Stimulated activated CD8-positive, alpha-beta memory T cell treated with anti-CD3 and anti-CD28 coated beads, Interleukin-12 subunit alpha, Interleukin-12 subunit beta, amount 100 ng/mL, for 4 hours (primary cell): ENCODE measurements around the gene ATG5.
"Not testable (repeated sequence)": the region's sequence is repeated elsewhere in the genome, so short reads cannot be mapped to it uniquely, and the experiment has no call there.

Experiments
- DNase-seq: peaks from one replicate; pipeline ENCODE4 v3.0.0-alpha.2; 2020; ENCODE audit warnings: low read depth

Gene ATG5

DNA sequence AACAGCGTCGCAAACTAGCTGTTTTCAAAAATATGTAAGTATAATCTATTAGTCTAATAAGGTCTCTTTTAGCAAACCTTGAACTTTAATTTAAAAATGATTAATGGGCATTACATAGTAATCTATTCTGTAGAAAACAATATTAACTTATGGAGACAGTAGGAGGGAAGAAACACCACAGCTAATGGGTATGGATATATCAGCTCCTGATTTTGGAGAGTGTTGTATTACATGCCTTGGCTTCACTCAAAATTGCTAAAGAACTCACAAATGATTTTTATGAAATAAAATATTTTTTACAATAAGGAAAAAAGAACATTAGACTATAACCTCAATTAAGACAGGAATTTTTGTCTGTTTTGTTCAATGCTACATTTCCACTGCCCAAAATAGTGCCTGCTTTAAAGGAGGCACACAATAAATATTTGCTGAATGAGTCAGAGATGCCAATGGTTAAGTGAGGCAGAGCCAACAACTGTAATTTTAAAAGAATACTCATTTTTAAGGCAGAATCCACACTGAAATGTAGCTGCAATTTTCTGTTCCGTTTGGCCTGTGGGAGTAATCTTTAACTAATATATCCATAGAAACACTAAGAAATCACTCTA, 15.7 kb downstream of the ATG5 start:
- DNase-seq, result no peak

DNA sequence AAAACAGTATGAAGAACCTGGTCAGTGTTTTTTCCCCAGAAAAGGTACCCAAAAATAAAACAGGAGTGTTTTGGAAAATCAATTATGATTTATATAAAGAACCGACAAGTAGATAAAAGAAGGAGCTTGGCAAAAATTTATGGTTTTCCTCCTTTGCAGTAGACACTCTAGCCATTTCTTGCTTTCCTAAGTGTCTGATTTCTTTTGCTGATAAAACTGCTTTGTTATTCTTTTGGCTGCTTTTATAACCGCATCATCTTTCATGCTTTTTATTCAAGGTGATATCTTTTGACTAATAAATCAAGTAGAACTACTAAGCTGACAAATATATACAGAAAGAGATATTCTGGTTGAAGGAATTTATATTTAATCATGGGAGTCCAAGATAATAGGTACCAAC, 16.6 kb downstream of the ATG5 start:
- DNase-seq, result no peak

DNA sequence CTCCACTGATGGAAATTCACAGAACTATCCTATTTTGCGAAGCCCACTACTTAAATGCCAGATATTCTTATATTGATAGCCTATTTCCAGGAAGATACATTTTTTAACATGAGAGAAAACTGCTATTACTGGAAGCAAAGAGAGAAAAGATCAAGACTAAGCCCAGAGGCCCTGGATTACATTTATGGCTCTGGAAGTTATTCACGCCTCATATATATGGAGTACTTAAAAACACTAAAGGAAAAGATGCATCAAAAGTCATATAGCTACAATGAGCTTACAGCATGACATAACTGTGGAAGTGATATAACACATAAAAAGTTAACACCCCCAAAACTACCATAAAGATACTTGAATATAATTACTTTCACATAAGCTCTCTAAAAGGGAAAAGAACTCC, 19.8 kb downstream of the ATG5 start:
- DNase-seq, result no peak

DNA sequence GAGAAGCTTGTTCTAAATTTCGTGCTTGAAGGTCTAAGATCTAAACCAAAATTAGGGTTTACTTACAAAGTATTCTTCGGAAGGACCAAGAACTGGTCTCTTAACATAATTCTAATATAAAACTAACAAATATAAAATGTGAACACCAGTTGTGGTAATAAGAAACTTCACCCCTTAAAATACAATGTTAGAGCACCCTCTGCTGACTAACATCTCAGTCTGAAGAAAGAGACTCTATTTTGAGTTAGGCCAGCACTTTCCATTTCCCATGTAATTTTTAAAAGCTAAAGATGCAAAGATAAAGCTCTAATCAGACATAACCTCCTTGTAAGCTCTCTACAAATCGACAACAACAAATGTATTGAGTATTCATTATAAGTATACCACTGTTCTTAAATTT, 24.6 kb downstream of the ATG5 start:
- no peak for DNase-seq

- no peak for DNase-seq
Measured at GRCh38 chr6:106300020-106300780, 25.4 kb downstream of the ATG5 start.

DNA sequence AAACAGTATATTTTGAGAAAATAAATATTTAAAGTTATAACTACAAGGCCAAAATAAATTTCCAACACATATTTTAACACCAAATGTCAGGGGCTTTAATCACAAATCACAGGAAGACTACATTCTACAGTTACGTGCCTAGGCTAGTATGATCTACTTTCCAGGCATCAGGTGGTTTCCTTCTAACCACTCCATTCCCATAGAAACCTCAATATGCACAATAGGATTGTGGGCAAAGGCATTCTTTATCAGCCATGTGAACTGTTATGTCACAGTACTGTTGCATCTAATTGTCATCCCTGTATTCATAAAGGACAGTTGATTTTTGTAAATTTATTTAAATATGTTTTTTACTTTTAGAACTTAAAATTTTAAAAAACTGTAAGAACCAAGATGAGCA, 32.4 kb downstream of the ATG5 start:
- DNase-seq, result no peak

DNA sequence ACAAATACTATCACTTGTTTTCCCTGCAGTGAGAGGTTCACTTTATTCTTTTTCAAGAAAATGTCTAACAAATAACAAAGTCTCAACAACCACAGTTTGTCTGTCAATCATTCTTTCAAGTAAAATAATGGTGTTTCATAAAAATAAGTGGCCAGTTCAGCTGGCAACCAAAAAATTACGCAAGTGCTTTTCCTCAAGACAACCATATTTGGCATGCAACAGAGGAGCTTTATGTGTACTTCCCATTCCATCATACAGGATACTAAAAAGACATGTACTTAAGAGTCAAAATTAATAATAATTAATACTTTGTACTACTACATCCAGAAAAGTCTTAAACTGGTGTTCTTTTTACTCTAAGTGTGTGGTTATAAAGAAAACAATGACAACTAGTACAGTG, 34.6 kb downstream of the ATG5 start:
- no peak for DNase-seq

DNA sequence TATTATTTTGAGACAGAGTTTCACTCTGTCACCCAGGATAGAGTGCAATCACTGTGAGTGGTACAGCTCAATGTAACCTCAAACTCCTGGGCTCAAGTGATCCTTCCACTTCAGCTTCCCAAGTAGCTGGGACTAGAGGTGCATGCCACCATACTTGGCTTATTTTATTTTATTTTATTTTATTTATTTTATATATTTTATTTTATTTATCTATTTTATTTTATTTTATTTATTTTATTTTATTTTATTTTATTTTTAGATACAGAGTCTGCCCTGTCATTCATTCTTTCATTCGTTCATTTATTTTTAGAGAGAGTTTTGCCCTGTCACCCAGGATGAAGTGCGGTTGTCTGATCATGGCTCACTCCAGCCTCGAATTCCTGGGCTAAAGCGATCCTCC, 35.5 kb downstream of the ATG5 start:
- DNase-seq, result no peak

DNA sequence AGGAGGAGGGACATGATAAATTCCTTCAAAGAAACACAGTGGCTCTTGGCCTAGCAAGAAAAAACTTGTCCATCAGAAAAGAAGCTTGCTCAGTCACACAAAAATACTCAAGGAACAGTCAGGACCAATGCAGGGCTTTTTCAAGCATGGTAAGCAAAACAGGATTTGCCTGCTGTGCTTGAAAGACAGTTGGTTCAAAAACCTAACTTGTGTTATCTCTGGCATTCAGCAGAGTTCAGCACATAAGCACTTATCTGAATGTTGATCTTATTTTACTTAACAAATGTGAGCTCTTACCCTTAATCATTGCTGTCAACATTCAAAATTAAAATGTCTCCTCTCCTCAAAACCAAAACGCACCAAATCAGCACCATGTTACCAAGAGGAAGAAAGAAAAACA, 38.3 kb downstream of the ATG5 start:
- DNase-seq, result no peak

GRCh38 chr6:106286746-106287145, 38.8 kb downstream of the ATG5 start:
- DNase-seq, result no peak

DNA sequence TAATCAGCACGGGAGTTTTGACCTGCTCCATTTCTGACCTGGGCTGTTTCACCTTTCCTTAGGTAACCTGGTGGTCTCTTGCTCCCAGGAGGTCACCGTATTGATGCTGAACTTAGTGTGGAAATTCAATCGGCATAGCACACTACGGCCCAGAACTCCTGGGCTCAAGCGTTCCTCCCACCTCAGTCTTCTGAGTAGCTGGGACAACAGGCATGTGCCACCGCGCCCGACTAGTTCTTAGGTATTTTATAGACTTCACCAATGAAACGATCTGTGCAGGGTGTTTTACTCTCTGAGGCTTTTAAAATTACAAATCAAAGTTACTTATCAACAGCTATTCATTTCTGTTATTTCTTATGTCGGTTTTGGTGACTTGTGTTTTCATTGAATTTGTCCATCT, 42.1 kb downstream of the ATG5 start:
- no peak for DNase-seq

DNA sequence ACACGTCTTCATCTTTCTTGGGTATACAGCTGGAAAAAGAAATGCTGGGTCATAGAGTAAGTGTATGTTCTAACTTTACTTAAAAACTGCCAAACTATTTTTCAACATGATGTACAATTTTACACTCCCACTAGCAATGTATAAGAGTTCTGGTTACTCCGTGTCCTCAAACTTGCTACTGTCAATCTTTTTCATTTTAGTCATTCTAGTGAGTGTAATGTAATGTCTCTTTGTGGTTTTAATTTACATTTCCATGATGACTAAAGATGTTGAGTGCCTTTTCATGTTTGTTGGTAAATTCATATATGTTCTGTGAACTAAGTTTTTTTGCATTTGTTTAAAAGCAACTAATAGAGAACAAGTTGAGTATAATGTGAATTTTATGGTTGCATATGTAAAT, 43.9 kb downstream of the ATG5 start:
- no peak for DNase-seq

DNA sequence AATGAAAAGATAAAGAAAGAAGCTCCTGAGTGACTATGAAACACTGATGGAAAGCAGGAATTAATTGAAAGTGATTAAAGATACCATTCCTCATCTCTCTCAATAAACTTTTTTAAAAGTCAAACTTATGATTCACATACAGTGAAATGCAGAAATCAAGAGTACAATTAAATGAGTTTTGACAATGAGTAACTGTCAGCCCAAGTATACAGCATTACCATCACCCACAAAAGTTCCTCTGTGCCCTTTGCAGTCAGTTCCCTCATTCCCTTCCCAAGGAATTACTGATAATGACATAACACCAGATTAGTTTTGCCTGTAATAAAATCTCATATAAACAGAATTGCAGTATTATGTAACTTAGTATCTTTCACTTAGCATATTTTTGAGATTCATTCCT, 44.5 kb downstream of the ATG5 start:
- no peak for DNase-seq

- no peak for DNase-seq
Measured at GRCh38 chr6:106279179-106279578, 46.4 kb downstream of the ATG5 start.

- no peak for DNase-seq
Measured at GRCh38 chr6:106275692-106276091, 49.9 kb downstream of the ATG5 start.

- DNase-seq, result no peak
Measured at GRCh38 chr6:106273087-106273486, 52.5 kb downstream of the ATG5 start.

- no peak for DNase-seq
Measured at GRCh38 chr6:106272287-106272686, 53.3 kb downstream of the ATG5 start.

- DNase-seq, result no peak
Measured at GRCh38 chr6:106270414-106270813, 55.1 kb downstream of the ATG5 start.

DNA sequence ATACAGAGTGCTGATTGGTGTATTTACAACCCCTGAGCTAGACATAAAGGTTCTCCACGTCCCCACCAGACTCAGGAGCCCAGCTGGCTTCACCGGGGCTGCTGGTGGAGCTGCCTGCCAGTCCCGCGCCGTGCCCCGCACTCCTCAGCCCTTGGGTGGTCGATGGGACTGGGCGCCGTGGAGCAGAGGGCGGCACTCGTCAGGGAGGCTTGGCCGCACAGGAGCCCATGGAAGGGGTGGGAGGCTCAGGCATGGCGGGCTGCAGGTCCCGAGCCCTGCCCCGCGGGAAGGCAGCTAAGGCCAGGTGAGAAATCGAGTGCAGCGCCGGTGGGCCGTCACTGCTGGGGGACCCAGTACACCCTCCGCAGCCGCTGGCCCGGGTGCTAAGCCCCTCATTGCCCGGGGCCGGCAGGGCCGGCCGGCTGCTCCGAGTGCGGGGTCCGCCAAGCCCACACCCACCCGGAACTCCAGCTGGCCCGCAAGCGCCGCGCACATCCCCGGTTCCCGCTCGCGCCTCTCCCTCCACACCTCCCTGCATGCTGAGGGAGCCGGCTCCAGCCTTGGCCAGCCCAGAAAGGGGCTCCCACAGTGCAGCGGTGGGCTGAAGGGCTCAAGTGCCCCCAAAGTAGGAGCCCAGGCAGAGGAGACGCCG, 56.2 kb downstream of the ATG5 start:
- DNase-seq, result not testable (repeated sequence)

GRCh38 chr6:106268500-106268899, 57.1 kb downstream of the ATG5 start:
- not testable (repeated sequence) for DNase-seq

DNA sequence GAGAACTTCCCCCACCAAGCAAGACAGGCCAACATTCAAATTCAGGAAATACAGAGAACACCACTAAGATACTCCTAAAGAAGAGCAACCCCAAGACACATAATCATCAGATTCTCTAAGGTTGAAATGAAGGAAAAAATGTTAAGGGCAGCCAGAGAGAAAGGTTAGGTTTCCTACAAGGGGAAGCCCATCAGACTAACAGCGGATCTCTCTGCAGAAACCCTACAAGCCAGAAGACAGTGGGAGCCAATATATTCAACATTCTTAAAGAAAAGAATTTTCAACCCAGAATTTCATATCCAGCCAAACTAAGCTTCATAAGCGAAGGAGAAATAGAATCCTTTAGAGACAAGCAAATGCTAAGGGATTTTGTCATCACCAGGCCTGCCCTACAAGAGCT, 61.1 kb downstream of the ATG5 start:
- not testable (repeated sequence) for DNase-seq

DNA sequence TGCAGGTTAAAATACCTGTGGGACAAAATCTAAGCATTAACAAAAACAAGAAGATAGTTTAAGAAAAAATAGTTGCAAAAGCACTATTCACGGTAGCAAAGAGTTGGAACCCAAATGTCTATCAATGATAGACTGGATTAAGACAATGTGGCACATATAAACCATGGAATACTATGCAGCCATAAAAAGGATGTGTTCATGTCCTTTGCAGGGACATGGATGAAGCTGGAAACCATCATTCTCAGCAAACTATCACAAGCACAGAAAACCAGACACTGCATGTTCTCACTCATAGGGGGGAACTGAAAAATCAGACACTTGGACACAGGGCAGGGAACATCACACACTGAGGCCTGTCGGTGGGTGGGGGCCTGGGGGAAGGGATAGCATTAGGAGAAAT, 65.8 kb downstream of the ATG5 start:
- not testable (repeated sequence) for DNase-seq

- no peak for DNase-seq
Measured at GRCh38 chr6:106258726-106259125, 66.8 kb downstream of the ATG5 start.

DNA sequence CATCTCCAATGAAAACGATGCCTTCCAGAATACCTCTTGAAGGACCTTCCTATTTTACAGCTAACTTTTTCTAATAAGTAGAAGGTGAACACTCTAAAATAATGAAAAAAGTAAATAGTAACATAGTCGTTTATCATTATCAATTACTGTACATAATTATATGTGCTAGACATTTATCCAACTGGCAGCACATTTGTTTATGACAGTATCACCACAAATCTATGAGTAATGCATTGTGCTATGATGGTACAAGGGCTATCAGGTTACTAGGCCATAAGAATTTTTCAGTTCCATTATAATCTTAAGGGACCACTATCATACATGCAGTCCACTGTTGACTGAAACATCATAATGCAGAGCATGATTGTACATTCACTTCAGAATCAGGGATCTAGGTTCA, 68.4 kb downstream of the ATG5 start:
- DNase-seq, result no peak
